SK-MEL-5 (cell line): Measurements from ENCODE around the gene NSD2. TPM values are rescaled to one million over a fixed set of nuclear protein-coding genes. Genes with fewer than 3 reads are reported as not detected.
"Not testable (repeated sequence)": the region's sequence is repeated elsewhere in the genome, so short reads cannot be mapped to it uniquely, and the experiment has no call there.

ENCODE experiments used
- DNase-seq: peaks from one replicate; pipeline ENCODE4 v3.0.0-alpha.2; 2016; ENCODE audit warnings: low read depth, low spot score
- in situ Hi-C: cut with HindIII; loops from 2 replicates; pipeline ENCODE4 v1.10.0; 2016; ENCODE audit warnings: low sequenced_read_pairs, high pct_unique_total_duplicates, low pct_unique_long_range_greater_than_20kb
- total RNA-seq: library from RNA; depleted of rRNA; stranded (reverse); fragments of >200 nt; shearing (Covaris generic); gene quantifications from 2 replicates; pipeline ENCODE4 v1.2.3, GENCODE V29; 2014

Gene NSD2
- total RNA-seq, 1 experiment from 2014 or later, result 24.8 TPM

DNA sequence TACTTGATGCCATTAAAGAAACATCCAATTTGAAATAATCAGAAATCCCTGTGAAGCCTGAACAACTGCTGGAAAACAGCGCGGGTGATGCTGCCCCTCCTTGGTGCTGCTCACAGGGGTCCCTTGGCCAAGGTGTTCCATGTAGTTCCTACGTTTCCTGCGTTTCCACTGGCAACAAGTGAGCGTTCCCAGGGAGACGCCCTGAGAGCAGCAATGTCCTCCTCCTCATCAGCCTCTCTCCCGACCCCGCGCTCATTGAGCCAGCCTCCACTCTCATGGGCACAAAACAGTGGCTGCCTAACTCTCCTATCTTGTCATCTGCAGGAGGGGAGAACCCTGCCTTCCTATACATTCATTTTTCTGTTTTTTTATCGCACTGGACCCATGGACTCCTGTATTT, 34.1 kb upstream of the NSD2 start:
- no peak for DNase-seq
- in situ Hi-C loops, result no loop called here

DNA sequence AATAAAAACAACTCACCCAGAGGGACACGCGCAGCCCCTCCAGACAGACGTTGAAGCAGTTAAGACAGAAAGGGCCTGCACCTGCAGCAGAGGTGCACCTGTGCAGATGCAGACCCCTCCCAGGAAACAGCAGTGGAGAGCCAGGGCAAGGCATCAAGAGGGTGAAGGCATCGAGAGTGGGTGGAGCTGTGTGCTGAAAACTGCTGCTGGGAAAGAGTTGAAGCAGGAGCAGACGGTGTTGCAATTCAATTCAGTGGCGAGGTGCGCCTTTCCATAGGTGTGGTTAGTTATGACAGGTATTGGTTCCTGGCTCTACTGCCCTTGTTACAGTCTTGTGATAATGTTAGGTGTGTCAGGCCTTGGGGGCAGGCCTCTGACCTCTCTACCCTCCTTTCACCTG, 31.9 kb upstream of the NSD2 start:
- DNase-seq, result no peak
- in situ Hi-C loops, result no loop called here

DNA sequence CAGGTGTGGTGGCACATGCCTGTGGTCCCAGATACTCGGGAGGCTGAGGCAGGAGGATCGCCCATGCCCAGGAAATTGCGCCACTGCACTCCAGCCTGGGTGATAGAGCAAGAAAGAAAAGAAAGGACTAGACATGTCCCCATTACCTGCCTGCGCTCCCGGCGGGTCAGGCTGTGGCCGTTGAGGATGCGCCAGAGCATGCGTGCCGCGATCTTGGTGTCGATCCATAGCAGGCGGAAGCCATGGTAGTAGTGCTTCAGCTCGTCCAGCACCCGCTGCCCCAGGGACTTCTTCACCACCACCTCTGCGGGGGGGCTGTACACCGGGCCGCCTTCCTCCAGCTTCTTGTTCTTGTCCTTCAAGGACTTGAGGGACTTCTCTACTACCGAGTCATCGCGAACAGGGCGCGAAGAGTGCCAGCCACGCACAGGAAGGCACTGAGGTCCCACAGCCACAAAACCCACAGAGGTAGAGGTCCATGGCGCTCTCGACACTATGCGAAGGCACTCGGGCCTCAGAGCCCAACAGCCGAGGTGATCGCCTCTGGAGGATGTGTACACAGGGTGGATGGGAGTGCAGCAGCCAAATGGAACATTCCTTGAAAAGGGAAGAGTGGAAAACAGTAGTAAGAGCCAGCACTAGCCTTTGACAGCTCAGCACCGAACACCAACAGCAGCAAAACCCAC, 29.8 kb upstream of the NSD2 start:
- in situ Hi-C loops, result no loop called here
- no peak for DNase-seq

- DNase-seq, result no peak
- in situ Hi-C loops, result no loop called here
Observed at GRCh38 chr4:1841887-1842210, 29.3 kb upstream of the NSD2 start.

GRCh38 chr4:1842339-1842895, 28.8 kb upstream of the NSD2 start:
- in situ Hi-C loops, result no loop called here
- peak; percentile 31 for DNase-seq

- in situ Hi-C loops, result no loop called here
- no peak for DNase-seq
Observed at GRCh38 chr4:1842993-1843448, 28.2 kb upstream of the NSD2 start.

GRCh38 chr4:1843852-1844251, 27.3 kb upstream of the NSD2 start:
- no peak for DNase-seq
- in situ Hi-C loops, result no loop called here

- DNase-seq, in situ Hi-C loops: not testable (repeated sequence)
Observed at GRCh38 chr4:1844618-1845017, 26.6 kb upstream of the NSD2 start.

- in situ Hi-C loops, result no loop called here
- no peak for DNase-seq
Observed at GRCh38 chr4:1846580-1846979, 24.6 kb upstream of the NSD2 start.

DNA sequence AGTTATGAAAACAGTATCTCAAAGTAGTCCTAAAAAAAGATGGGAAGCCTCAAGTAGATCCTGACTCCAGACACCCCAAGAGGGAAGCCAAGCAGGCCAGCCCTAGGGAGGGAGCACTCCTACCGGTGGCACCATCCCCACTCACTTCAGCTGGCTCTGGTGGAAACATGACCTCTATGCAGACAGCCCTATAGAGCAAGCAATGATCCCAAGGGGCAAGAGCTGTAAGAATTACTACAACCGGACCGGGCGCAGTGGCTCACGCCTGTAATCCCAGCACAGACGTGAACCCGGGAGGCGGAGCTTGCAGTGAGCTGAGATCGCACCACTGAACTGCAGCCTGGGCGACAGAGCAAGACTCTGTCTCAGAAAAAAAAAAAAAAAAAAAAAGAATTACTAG, 20.9 kb upstream of the NSD2 start:
- no peak for DNase-seq
- in situ Hi-C loops, result no loop called here

- in situ Hi-C loops, result no loop called here
- DNase-seq, result no peak
Observed at GRCh38 chr4:1851160-1851559, 20.0 kb upstream of the NSD2 start.

- in situ Hi-C loops, result no loop called here
- no peak for DNase-seq
Observed at GRCh38 chr4:1851575-1852410, 19.4 kb upstream of the NSD2 start.

DNA sequence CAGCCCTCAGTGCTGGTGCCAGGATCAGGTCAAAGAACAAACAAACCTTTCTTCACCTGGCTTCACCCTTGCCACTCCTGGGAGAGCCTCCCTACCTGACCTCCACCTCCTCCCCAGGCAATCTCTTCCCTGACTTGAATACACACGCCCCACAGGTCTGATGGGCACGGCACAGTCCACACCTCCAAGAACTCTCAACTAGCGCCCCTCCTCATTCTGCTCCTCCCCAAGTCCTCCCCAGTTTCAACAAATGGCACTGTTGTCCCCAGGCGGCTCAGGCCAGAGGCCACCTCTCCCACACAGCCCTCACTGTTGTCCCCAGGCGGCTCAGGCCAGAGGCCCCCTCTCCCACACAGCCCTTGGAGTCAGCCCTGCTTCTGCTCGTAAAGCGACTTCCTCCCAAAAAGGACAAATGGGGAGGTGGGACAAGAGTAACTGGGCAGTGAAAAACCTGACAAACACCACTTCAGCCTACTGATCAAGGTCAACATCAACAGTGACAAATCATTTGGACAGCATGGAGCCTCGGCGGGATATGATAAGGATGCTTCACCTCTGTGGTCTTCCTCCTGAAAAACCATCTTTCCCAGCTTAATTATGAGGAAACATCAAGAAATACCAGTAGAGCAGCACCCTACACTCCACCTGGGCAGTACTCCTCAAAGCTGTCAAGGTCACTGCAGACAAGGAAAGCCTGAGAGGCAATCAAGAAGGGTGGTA, 18.1 kb upstream of the NSD2 start:
- no peak for DNase-seq
- in situ Hi-C loops, result no loop called here

- no peak for DNase-seq
- in situ Hi-C loops, result no loop called here
Observed at GRCh38 chr4:1854752-1855151, 16.4 kb upstream of the NSD2 start.

GRCh38 chr4:1855333-1856070, 15.7 kb upstream of the NSD2 start:
- DNase-seq, result no peak
- in situ Hi-C loops, result no loop called here

GRCh38 chr4:1856071-1856942, 14.9 kb upstream of the NSD2 start, which contains the start of gene LETM1:
LETM1 (minus strand) TSS chr4:1856156; CDS start chr4:1855950, 206 bp downstream.
- in situ Hi-C loops, result no loop called here
- peak; percentile 90 for DNase-seq
